T-helper 17 cell (primary cell): ENCODE results near the gene FAM3B. TPM values are rescaled to one million over a fixed set of nuclear protein-coding genes. Genes with fewer than 3 reads are reported as not detected.

Experiments
- ATAC-seq: fragments of 150-1000 bp; cut with Tn5 transposase; 2 replicates; pipeline ENCODE4 v1.10.0; 2021; ENCODE audit warnings: mild to moderate bottlenecking, moderate library complexity
- DNase-seq, 3 donors: peaks; one replicate each; pipeline versions ENCODE4 v3.0.0 to v3.0.0-alpha.2; 2020 to 2021
- H3K9me3 ChIP-seq: one replicate; pipeline ENCODE4 v1.7.0; 2013; ENCODE audit warnings: low read length, mild to moderate bottlenecking; ENCODE audit not compliant: control insufficient read depth, poor library complexity, severe bottlenecking
- H3K27ac Mint-ChIP-seq: one replicate; pipeline ENCODE4 v1.8.0; 2022; ENCODE audit warnings: mild to moderate bottlenecking, moderate library complexity, mixed read lengths
- H3K27me3 Mint-ChIP-seq: one replicate; pipeline ENCODE4 v1.8.0; 2022; ENCODE audit warnings: mixed read lengths
- H3K36me3 Mint-ChIP-seq: one replicate; pipeline ENCODE4 v1.8.0; 2022; ENCODE audit warnings: low read depth, mixed read lengths
- H3K4me1 Mint-ChIP-seq: one replicate; pipeline ENCODE4 v1.8.0; 2022; ENCODE audit warnings: mild to moderate bottlenecking, mixed read lengths
- H3K4me3 Mint-ChIP-seq: one replicate; pipeline ENCODE4 v1.8.0; 2022; ENCODE audit warnings: mild to moderate bottlenecking, moderate library complexity, mixed read lengths
- total RNA-seq, 4 donors: library from RNA in 2 of 4; stranded (reverse) in 2 of 4; gene quantifications; one replicate each; pipeline ENCODE4 v1.2.3 and lab custom pipeline; 2022 to 2026

Gene FAM3B
- total RNA-seq, 2 donors from 2014 or later: not detected

DNA sequence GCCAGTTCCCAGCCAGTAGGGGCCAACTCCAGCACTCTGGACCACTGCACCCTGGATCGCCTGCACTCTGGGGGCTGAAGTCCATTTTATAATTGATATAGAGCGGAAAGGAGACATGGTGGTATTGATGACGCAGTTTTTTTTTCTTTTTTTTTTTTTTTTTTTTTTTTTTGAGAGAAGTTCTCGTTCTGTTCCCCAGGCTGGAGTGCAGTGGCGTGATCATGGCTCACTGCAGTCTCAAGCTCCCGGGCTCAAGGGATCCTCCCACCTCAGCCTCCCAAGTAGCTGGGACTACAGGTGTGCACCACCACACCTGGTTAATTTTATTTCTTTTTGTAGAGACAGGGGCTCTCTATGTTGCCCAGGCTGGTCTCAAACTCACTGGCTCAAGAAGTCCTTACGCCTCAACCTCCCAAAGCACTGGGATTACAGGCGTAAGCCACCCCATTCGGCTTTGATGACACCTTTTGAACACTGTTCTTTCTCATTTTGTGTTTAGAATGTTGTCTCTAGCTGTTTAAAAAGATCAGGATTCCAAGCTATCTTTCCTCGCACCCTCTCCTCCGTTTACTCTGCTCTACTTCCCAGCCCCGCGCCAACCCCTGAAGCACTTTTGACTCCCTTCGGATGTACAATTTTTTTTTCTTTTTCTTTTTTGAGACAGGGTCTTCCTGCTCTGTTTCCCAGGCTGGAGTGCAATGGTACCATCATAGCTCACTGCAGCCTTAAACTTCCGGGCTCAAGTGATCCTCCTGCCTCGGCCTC is 46.2 kb downstream of the FAM3B start:
- ATAC-seq (peak; percentile 24), DNase-seq (no peak)
- H3K27me3 Mint-ChIP-seq: no peaks in the 10 kb centered on the region
- H3K4me3 Mint-ChIP-seq: peak overlapping the region; percentile 99
- peak overlapping the region; percentile 99 for H3K27ac Mint-ChIP-seq
- peaks cover 5% of the 10 kb centered on the region for H3K36me3 Mint-ChIP-seq
- H3K9me3 ChIP-seq: no peaks in the 10 kb centered on the region
- peaks cover 47% of the 10 kb centered on the region for H3K4me1 Mint-ChIP-seq

- peaks cover 54% of the 10 kb centered on the region for H3K4me1 Mint-ChIP-seq
- no peak for DNase-seq
- H3K27ac Mint-ChIP-seq: peak overlapping the region; percentile 99
- peak overlapping the region; percentile 99 for H3K4me3 Mint-ChIP-seq
- H3K9me3 ChIP-seq: no peaks in the 10 kb centered on the region
- H3K27me3 Mint-ChIP-seq: no peaks in the 10 kb centered on the region
- no peak for ATAC-seq
- H3K36me3 Mint-ChIP-seq: peaks cover 8% of the 10 kb centered on the region
Measured at GRCh38 chr21:41363370-41364270, 47.0 kb downstream of the FAM3B start.

DNA sequence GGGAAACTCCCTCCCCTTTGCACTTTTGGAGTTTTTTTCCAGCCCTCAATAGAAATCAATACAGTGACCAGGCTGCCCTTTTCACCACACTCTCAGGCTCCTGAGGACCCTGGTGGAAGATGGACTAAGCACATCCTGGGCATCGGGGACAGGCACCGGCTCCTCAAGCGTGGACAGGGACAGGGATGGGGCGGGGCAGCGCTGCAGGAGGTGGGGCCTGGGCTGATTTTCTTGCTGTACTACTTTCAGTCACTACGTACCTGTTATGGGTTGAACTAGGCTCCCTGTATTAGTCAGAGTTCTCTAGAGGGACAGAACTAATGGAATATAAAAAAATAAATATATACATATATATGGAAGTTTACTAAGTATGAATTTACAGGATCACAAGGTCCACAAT is 47.7 kb downstream of the FAM3B start:
- ATAC-seq (no peak), DNase-seq (no peak)
- Mint-ChIP-seq H3K4me3 (peak overlapping the region; percentile 99), H3K27me3 (no peaks in the 10 kb centered on the region), H3K4me1 (peaks cover 60% of the 10 kb centered on the region), H3K27ac (peak overlapping the region; percentile 99), H3K36me3 (peaks cover 8% of the 10 kb centered on the region)
- no peaks in the 10 kb centered on the region for H3K9me3 ChIP-seq

DNA sequence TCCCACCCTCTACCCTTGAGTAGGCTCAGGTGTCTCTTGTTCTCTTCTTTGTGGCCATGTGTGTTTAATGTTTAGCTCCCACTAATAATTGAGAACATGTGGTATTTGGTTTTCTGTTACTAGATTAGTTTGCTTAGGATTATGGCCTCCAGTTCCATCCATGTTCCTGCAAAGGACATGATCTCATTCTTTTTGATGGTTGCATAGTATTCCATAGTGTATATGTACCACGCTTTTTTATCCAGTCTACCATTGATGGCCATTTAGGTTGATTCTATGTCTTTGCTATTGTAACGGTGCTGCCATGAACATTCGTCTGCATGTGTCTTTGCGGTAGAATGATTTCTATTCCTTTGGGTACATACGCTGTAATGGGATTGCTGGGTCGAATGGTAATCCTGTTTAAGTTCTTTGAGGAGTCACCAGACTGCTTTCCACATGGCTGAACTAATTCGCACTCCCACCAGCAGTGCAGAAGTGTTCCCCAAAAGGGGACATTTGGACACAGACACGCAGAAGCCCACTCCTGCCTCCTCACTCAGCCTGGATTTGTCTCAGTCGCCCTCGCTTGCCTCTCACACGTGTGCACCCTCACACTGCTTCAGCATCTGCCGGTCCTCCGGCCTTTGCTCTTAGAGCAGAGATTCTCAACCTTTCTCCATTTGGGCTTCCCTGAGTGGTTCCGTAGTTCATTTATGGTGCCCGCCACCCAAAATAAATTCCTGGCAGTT is 48.9 kb downstream of the FAM3B start:
- peaks cover 8% of the 10 kb centered on the region for H3K36me3 Mint-ChIP-seq

GRCh38 chr21:41366522-41367151 is 50.0 kb downstream of the FAM3B start:
- ATAC-seq: no peak
- Mint-ChIP-seq H3K4me1 (peaks cover 70% of the 10 kb centered on the region), H3K27ac (peak overlapping the region; percentile 99), H3K36me3 (peaks cover 8% of the 10 kb centered on the region), H3K4me3 (peak overlapping the region; percentile 47), H3K27me3 (no peaks in the 10 kb centered on the region)
- H3K9me3 ChIP-seq: no peaks in the 10 kb centered on the region
- no peak for DNase-seq

More for the DNA sequence above, 48.9 kb downstream of the FAM3B start:
- H3K27me3 Mint-ChIP-seq: no peaks in the 10 kb centered on the region
- peak overlapping the region; percentile 7 for H3K4me3 Mint-ChIP-seq
- H3K27ac Mint-ChIP-seq: peak overlapping the region; percentile 99
- DNase-seq: no peak
- H3K9me3 ChIP-seq: no peaks in the 10 kb centered on the region
- no peak for ATAC-seq
- peaks cover 68% of the 10 kb centered on the region for H3K4me1 Mint-ChIP-seq

DNA sequence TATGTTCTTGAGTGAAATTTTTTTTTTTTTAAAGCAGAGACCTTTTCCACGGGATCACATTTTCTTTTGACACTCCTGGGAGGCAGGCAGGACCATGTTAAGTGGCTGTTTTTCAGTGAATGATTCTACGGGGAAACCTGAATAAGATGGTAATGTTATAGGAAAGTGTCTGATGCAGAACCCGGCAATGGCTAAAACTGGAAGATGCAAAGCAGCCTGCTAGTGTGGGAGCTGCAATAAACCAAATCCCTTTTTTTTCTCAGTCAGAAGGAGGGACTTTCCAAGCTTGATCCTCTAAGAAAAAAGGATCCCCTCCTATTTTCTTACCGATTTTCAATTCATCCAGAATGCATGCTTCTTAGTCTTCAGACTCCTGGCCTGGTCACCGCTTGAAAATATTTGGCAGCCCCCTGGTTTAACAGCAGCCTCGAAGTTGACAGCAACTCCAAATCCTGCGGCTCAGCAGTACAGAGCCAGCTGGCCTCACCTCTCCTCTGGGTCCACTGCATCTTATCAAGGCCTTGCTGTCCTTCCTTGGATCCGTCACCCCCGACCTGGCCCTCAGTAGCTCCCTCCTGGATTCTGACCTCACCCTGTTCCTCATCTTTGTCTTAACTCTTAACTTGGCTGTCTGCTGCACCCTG is 50.8 kb downstream of the FAM3B start:
- H3K9me3 ChIP-seq: no peaks in the 10 kb centered on the region
- no peak for DNase-seq
- no peaks in the 10 kb centered on the region for H3K27me3 Mint-ChIP-seq
- H3K36me3 Mint-ChIP-seq: peaks cover 8% of the 10 kb centered on the region
- peaks cover 63% of the 10 kb centered on the region for H3K4me1 Mint-ChIP-seq
- ATAC-seq: no peak
- peak overlapping the region; percentile 72 for H3K4me3 Mint-ChIP-seq
- H3K27ac Mint-ChIP-seq: peak overlapping the region; percentile 99

DNA sequence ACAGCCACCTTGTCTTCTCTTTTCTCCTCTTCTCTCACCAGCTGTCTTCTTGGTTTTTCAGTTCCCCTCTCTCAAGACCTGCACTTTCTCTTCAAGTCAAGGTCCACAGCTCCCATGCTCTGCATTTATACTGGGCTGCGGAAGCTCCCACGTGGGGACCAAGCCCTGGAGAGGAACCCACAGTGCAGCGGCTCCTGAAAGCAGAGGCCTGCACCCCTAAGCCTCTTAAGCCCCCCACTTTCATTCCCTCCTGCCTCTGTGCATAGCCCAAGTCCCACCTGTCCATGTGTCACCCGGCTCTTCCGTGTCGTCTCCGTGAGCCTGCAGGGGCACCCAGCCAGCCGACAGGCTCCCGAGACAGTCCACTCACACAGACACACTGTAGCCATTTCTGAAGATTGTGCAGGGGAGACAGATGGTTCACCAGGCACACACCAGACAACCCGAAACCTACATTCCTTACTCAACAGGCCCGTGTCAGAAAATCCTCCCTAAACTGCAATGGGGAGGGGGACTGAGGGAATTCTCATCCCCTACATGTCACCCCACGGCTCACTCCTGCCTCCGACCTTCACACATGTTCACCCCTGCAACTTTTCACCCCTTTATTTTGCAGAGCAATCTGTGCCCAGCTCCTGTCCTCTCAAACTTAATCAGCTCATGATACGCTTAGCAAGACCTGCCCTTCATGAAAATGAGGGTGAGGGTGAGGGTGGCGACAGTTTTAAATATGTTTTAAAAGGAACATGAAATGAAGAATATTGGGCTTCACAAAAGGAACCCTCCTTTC is 51.5 kb downstream of the FAM3B start:
- H3K36me3 Mint-ChIP-seq: peaks cover 8% of the 10 kb centered on the region
- H3K27ac Mint-ChIP-seq: peak overlapping the region; percentile 99
- H3K27me3 Mint-ChIP-seq: no peaks in the 10 kb centered on the region
- peak; percentile 22 for ATAC-seq
- no peak for DNase-seq
- H3K4me3 Mint-ChIP-seq: peak overlapping the region; percentile 72
- H3K4me1 Mint-ChIP-seq: peaks cover 58% of the 10 kb centered on the region
- H3K9me3 ChIP-seq: no peaks in the 10 kb centered on the region

GRCh38 chr21:41368735-41369104 is 52.1 kb downstream of the FAM3B start:
- H3K9me3 ChIP-seq: no peaks in the 10 kb centered on the region
- ATAC-seq: no peak
- Mint-ChIP-seq H3K36me3 (peaks cover 8% of the 10 kb centered on the region), H3K4me1 (peaks cover 56% of the 10 kb centered on the region), H3K4me3 (peak overlapping the region; percentile 89), H3K27ac (peak overlapping the region; percentile 99), H3K27me3 (no peaks in the 10 kb centered on the region)
- DNase-seq: no peak

DNA sequence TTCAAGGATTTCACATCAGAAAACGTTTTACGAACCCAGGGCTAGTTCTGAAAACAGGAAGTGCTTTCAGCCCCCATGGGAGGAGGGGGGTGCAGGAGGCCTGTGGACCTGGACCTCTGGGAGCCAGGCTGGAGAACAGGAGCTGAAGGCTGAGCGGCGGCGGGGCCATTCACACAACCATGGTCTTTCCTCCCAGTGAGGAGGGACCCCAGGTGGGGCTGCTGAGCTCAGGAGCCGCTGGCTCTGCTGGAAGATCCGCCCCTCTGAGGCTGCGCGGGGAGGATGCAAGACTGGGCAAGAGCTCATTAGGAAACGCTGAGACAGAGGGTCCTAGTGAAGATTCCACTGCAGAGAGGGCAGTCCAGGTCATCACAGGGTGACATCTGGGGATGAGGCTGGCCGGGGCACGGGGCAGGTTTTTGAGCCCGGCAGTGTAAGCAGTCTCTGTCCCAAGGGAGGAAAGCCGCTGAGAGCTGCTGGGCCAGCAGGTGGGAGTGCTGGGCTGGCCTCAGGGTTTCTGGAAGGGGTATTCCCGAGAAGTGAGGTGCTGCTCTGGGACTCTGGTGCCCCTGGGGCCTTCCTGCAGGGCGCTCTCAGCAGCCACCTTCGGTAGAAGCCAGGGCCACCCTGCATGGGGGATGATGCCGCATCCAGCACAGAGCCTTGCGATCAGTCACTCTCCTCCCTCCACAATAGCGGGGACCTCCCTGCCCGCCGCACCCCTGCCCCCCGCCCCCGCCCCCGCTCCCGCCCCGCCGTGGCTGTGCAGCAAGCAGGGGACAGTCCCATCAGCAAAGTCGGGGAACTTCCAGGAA is 52.7 kb downstream of the FAM3B start:
- ATAC-seq (peak; percentile 71), DNase-seq (peak in 2 of 3 donors; percentile 20 to 25)
- Mint-ChIP-seq H3K27me3 (no peaks in the 10 kb centered on the region), H3K4me3 (peak overlapping the region; percentile 89), H3K4me1 (peaks cover 55% of the 10 kb centered on the region), H3K27ac (peak overlapping the region; percentile 99), H3K36me3 (peaks cover 8% of the 10 kb centered on the region)
- H3K9me3 ChIP-seq: no peaks in the 10 kb centered on the region

DNA sequence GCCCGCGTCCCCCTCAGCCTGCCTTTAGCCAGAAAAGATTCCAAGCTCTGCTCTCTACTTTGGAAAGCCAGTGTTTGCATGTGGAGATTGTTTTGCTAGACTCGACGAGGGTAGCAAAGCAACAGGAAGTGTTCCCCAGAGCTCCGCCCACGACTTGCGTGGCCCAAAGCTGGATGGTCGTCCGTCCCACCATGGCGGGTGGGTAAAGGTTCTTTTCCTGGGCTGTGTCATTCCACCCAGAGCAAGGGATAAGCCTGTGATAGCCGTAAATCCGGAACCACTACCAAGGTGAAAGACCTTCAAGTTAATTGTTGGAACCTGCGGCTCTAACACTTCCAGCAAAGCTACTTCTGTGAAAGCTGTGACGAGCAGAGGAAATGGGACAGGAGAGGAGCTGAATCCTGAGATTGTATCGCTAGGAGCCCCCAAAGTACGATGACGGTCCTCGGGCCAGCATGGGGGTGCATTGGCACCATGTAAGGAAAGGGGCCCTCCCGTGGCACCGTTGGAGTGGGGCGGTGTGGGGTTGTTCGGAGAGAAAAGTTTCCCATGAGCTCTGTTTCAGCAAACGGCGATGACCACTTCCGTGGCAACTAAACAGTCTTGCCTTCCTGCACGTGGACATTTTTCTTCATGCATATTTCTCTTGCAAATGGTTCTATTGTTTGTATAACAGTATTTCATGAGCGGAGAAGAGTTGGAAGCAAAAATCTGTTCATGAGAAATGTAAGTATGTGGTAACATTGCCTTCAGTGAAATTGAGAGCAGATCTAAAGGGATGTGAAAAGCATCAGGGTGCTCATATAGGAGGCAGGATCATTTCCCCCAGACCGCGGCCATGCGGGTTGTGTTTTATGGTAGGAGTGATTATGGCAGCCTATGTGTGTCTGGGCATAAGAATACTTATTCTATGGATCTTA is 53.6 kb downstream of the FAM3B start:
- H3K27ac Mint-ChIP-seq: peak overlapping the region; percentile 99
- H3K4me3 Mint-ChIP-seq: peak overlapping the region; percentile 89
- DNase-seq (no peak), ATAC-seq (peak; percentile 56)
- no peaks in the 10 kb centered on the region for H3K9me3 ChIP-seq
- no peaks in the 10 kb centered on the region for H3K27me3 Mint-ChIP-seq
- peaks cover 54% of the 10 kb centered on the region for H3K4me1 Mint-ChIP-seq
- H3K36me3 Mint-ChIP-seq: peaks cover 11% of the 10 kb centered on the region
